HepG2 (cell line): ENCODE measurements around the gene GPAM. TPM values are rescaled to one million over a fixed set of nuclear protein-coding genes. Genes with fewer than 3 reads are reported as not detected.

ENCODE experiments used
- DMTF1 ChIP-seq: sonication (generic); formaldehyde crosslinking; IDR thresholded peaks from 2 replicates; pipeline ENCODE4 v1.4.0; 2020; ENCODE audit warnings: mild to moderate bottlenecking, missing genetic modification reagents
- FOXK1 ChIP-seq: sonication (generic); formaldehyde crosslinking; IDR thresholded peaks from 2 replicates; pipeline ENCODE4 v1.4.0; 2020; ENCODE audit warnings: low read depth, missing genetic modification reagents, borderline replicate concordance
- PAXIP1 ChIP-seq: sonication (generic); formaldehyde crosslinking; conservative IDR thresholded peaks from 2 replicates; pipeline ENCODE4 v1.4.0; 2020; ENCODE audit warnings: mild to moderate bottlenecking, missing genetic modification reagents, moderate library complexity
- RARA ChIP-seq: IDR thresholded peaks from 2 replicates; pipeline ENCODE4 v1.6.1; 2016; ENCODE audit warnings: missing genetic modification reagents, missing compliant biosample characterization
- RERE ChIP-seq: IDR thresholded peaks from 2 replicates; pipeline ENCODE4 v1.6.1; 2016; ENCODE audit warnings: low read depth, missing genetic modification reagents, missing compliant biosample characterization
- SIX1 ChIP-seq: sonication (generic); formaldehyde crosslinking; IDR thresholded peaks from 2 replicates; pipeline ENCODE4 v1.4.0; 2020; ENCODE audit warnings: missing genetic modification reagents, borderline replicate concordance
- SSRP1 ChIP-seq: IDR thresholded peaks from 2 replicates; pipeline ENCODE4 v1.6.1; 2016; ENCODE audit warnings: control low read depth
- TCF7 ChIP-seq: sonication (generic); IDR thresholded peaks from 2 replicates; pipeline ENCODE4 v1.6.1; 2016; ENCODE audit warnings: antibody characterized with exemption, low read depth
- ZGPAT ChIP-seq: IDR thresholded peaks from 2 replicates; pipeline ENCODE4 v1.6.1; 2016; ENCODE audit warnings: mild to moderate bottlenecking
- ZNF574 ChIP-seq: sonication (generic); formaldehyde crosslinking; IDR thresholded peaks from 2 replicates; pipeline ENCODE4 v1.4.0; 2020; ENCODE audit warnings: missing genetic modification reagents
- ZNF652 ChIP-seq: IDR thresholded peaks from 2 replicates; pipeline ENCODE4 v1.6.1; 2016; ENCODE audit warnings: low read depth, borderline replicate concordance
- polyA plus RNA-seq, 8 experiments: library from polyadenylated mRNA; depleted of rRNA in 3 of 8; stranded (reverse) in 7 of 8; unstranded in 1 of 8; fragments of >200 nt; fragmentation: Illumina TruSeq in 4 of 8; extraction: Trizol in 4 of 8; gene quantifications; 2 replicates each; pipeline versions ENCODE4 v1.2.1 to v1.2.3, GENCODE V29; 2011 to 2016; ENCODE audit warnings: low read depth in 4 of 8, missing spikeins in 1 of 8, mixed read lengths in 1 of 8; ENCODE audit not compliant: insufficient read depth in 1 of 8
- total RNA-seq, 5 experiments: library from RNA; depleted of rRNA; stranded (reverse); fragments of >200 nt; fragmentation: Illumina TruSeq; extraction: Trizol; gene quantifications; 2 replicates each; pipeline ENCODE4 v1.2.3, GENCODE V29; 2016; ENCODE audit warnings: low read depth in 1 of 5

GPAM gene
- total and polyA plus RNA-seq, 2 of the 13 experiments (the other 11 are each of a cell fraction or from before 2014, with no cell fraction given): 36.8 to 140 TPM

DNA sequence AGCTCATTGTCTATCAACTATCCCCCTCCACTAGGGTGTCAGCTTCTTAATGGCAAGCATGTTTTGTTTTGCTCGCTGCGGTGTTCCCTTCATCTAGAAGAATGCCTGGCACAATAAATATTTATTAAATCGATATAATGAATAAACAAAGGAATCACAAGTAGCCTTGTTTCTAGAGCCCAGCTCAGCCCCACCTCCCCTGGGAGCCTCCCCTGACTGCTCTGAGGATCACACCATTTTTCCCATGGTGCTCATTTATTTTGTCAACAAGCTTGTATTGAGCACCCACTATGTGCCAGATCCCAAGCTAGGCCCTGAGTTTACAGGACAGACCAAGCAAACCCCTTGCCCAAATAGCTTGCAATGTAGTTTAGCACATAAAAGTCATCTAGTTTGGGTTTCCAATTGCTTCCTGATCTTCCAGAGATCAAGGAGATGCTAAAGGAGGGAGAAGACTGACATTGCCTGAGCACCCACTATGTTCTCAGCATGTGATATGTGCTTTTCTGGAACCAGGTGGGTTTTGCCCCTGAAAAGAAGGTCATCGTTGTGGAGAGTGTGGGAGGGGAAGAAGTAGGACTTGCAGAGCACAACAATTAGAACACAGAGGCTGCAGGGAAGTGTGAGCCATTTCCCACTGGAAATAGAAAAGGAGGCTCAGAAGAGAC, 42.3 kb upstream of the GPAM start (continued):
- 0 out of 2 replicates have a peak, but pooled peaks have one; percentile 36 for TF ChIP-seq SIX1 (CRISPR knock-in tag)
- TF ChIP-seq RERE: 0 out of 2 replicates have a peak, but pooled peaks have one; percentile 23
- 0 out of 2 replicates have a peak, but pooled peaks have one; percentile 41 for TF ChIP-seq ZNF652 (CRISPR knock-in tag)
- TF ChIP-seq DMTF1 (CRISPR knock-in tag): no peak
- peak; percentile 57; the same call in 1 of the 2 replicates for TF ChIP-seq TCF7
- TF ChIP-seq FOXK1 (CRISPR knock-in tag): peak; percentile 43; the same call in 1 of the 2 replicates
- TF ChIP-seq RARA (CRISPR knock-in tag): peak; percentile 28; the same call in 1 of the 2 replicates
- TF ChIP-seq ZNF574 (CRISPR knock-in tag): no peak
- peak; percentile 46 for TF ChIP-seq PAXIP1 (CRISPR knock-in tag)
- no peak for TF ChIP-seq ZGPAT (CRISPR knock-in tag)
- TF ChIP-seq SSRP1 (CRISPR knock-in tag): 0 out of 2 replicates have a peak, but pooled peaks have one; percentile 68
